ENCODE measurements around the gene GORAB.

Gene GORAB, protein sequence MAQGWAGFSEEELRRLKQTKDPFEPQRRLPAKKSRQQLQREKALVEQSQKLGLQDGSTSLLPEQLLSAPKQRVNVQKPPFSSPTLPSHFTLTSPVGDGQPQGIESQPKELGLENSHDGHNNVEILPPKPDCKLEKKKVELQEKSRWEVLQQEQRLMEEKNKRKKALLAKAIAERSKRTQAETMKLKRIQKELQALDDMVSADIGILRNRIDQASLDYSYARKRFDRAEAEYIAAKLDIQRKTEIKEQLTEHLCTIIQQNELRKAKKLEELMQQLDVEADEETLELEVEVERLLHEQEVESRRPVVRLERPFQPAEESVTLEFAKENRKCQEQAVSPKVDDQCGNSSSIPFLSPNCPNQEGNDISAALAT

DNA sequence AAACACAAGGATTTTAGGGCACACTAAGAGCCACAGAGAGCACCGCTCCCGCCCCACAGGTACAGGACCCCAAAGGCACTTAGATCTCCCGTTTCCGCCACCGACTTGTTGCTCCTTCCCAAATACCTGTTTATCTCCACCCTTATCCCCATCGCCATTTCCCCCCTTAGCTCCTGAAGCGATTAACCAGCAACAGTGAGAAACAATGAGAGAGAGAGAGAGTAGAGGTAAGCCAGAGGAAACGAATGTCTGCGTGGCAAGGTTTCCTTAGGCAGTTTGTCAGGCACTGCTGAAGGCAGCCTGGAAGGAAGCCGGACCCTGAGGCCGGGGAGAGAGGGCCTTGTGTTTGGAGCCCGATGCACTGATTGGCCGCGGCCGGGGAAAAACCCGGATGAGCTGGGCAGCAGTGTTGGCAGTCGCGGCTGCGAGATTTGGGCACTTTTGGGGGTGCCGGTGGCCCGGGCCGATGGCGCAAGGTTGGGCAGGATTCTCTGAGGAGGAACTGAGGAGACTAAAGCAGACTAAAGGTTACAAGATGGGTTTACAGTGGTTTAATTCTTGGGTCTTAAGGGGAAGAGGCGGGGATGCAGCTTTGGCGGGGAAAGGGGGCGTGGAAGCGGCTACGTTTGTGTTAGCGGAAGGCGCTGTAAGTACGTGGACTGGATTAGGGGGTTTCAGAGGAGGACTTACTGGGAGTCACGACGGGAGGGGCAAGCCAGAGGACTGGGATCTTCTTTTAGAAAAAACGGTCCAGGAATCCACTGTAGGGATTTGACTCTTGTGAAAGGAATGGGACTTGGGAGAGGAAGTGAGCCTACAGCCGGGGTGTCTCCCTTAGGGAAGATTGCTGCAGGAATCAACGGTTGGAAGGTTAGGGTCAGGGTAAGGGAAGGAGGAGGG lies at the start of gene GORAB:
Gene GORAB (plus strand): TSS at position 409 of the 900 bp plus-strand sequence. CDS start 58 bp downstream, at position 467.
- DNase-seq, result peak; percentile 87 to 89

DNA sequence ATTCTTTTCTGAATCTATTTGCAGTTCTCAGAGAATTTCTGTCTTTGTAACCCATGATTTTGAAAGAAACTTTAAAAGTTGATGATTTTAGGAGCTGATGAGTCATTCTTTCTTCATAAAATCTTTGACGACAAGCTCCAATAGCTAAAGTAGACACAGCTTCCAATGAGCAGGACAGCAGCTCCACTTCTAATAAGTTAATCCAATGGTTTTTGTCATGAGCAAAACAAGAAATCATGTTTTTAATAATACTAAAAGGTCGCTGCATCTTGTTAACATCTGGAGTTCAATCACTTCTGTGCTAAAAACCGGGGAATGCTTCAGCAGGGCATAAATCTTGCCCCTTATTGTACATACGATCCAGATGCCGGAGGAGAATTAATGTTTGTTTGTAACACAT lies 48.9 kb upstream of the GORAB start:
- no peak for DNase-seq

DNA sequence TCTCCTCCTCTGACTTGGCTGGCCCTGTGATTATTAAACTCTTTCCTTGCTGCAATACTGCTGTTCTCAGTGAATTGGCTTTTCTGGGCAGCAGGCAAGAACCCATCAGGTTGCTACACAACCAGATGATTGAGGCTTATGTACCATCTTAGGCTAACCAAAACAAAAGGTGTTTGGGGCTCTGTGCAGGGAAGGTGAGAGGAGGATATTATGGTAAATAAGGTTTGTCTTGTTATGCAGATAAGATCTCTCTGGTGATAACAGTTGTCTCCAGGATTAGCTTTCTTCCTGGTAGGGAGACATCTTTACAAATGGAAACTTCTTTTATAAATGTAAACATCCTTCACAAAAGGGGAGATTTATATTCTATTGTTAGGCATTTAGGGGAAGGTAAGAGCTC lies 44.5 kb upstream of the GORAB start:
- no peak for DNase-seq

DNA sequence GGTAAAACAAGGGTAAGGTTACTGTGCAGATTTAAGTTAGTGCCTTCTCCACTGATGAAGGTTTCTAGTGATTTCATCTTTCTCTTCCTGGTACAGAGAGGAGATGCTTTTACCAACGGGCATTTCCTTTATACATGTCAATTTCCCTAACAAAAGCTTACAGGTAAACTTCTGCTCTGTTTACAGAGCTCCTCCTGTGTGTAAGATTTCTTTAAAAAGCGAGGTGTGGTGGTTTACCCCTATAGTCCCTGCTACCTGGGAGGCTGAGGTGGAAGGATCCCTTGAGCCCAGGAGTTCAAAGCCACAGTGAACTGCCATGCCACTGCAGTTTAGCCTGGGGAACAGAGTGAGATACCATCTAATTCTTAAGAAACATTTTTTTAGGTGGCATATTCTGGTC lies 40.7 kb upstream of the GORAB start:
- DNase-seq, result no peak

DNA sequence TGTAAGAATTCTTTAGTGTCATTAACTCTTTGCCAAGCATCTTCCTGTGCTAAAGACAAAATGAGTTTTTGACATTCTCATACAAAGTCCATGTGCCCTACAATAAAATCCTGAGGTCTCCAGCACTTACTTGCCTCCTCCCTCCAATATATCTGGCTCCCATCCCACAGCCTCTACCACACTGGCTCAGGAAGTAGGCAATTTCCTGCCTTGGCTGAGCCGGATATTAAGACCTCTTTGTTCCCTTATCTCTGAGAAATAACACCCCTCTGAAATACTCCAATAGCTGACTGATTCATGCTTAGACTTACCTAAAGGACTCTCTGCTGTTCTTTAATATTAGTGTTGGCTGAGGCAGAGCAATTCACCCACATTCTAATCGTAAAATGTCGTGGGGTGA lies 37.6 kb upstream of the GORAB start:
- DNase-seq, result no peak

DNA sequence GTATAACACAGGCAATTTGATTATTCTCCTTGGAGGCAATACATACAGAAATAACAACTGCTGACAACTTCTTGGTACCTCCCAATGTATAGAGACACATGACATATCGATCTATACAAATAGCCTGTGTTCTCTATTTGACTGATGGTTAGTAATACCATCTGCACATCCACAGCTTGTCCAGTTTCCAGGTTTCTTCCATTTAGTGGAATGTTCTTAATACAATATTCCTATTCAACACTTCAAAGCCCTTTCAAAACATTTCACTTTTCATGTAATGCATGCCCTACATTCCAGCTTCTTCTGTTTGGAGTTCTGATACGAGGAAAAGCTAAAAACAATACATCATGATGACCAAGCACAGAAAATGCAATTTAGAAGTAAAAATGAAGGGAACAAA lies 37.0 kb upstream of the GORAB start:
- DNase-seq, result no peak

DNA sequence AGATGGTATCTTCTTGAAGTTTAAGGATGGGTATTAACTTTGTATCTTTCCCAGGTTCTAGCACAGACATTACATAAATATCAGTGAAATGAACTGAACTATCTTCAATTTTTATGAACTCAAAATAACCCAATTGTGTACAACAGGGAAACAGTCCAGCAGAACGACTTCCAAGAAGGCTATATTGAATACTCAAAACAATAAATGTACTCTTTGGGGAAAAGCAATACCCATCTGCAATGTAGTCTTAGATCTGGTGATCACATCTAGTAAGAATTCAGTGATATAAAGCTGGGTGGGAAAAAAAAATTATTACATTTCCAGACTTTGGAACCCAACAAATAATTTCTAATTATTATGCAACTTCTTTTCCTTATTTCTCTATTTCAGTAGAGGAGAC lies 33.1 kb upstream of the GORAB start:
- no peak for DNase-seq

DNA sequence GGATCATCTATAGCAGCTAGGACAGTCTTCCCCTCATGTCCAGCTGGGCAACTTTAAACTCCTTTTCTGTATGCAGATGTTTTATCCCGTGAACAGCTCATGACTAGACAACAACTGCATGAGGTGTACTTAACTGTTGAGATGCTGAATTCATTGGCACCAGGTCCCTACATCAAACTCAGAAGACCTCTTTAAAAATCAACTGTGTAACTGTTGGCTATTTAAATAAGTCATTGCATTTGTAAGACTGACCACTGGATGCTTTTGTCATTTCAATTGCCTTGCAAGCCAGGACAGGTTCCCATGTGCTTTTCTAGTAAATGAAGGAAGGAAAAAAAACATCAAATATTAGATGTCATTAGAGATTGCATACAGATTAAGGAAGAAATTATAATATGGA lies 28.3 kb upstream of the GORAB start:
- no peak for DNase-seq

DNA sequence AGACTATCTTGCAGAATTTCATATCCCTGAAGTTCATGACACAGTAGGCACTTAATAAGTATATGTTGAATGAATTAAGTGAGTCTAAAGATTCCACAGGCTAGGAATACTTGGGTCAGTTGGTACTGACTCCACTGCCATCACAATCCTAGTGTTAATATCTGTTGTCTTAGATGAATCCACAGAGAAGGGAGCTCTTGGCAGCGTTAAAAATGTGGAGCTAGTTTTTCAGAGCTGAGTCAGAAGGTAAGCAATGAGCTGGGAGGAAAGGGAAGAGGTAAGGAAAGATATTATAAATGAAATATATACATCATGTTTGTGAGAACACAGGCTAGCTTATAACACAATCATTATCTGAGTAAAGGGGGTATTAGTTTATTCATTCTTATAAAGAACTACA lies 21.8 kb upstream of the GORAB start:
- DNase-seq, result no peak

DNA sequence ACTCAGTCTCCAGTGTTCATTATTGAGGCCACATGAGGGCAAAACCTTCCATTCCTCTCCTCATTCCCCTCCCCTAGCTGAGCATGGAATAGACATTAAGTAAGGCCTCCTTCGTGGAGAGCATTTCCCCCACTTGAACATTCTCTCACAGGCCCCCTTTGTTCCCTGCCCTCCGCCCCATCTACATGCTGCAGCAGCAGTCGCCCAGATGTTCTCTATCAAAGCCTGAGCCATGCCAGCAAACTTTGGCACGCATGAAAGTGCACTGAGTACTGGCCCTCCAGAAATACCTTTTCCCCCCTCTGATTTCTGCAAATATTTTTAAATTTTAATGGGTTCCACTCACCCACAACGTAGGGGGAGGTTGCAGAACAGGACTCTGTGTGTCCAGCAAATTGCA lies 20.9 kb upstream of the GORAB start:
- DNase-seq, result no peak

DNA sequence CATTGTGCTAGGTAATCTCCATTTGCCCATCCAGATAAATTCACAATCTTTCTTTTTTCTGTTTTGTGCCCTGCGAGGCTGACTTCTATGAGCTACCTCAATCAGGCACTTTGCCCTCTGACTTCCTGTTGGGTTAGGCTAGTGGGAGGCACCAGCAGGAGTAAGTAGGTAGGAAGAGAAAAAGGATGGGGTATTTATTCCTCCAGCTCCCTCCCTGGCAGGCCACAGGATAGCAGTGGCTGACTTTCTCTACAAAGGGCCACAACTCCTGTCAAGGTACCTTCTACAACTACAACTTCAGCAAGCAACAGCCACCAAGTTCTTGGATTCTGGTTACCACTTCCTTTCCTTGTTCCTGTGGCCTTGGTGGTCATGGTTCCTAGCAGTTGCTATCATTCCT lies 18.8 kb upstream of the GORAB start:
- DNase-seq, result no peak

DNA sequence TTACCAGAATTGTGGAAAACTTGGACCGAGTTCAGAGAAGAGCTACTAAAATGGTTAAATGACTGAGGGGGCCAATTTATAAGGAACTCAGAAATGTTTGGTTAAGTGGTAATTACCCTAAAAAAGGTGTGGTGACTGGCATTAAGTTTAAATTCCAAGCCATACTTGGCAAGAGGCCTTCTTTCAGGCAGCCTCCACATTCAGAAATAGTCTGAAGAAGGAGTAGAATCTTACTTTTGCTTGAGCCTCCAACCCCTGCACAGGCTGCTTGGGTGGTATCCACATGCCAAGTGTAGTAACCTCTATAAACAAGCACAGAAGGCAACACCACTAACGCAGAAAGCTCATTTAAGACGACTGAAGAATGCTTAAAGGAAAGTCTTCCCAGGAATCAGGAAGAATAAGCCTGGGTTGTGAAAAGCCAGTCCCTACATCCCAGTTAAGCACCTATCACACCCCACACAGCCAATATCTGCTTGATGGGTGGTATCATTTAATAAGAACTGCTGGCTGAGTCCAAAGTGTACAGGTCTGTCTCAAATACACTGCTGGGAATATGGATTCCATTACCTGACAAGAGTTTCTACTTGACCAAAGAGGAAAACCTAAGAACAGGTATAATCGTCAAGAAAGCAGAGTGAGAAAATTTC lies 13.7 kb upstream of the GORAB start:
- DNase-seq, result no peak

DNA sequence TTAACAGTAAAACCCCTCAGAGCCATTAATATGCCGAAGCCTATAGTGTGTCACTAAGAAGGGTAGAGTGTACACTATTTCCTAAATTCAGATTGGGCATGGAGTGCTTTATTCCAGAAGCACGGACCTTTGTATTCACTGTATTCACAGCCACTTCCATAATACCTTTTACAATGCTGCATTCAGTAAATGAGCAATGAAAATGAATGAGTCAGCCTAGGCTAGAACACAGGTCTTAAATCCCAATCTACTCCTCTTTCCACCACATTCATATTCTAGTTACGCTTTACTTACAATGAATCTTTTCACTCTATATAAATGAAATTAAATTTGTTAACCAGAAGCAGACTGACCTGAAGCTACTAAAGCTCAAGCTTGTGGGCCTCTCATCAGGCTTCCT lies 13.0 kb upstream of the GORAB start:
- no peak for DNase-seq

DNA sequence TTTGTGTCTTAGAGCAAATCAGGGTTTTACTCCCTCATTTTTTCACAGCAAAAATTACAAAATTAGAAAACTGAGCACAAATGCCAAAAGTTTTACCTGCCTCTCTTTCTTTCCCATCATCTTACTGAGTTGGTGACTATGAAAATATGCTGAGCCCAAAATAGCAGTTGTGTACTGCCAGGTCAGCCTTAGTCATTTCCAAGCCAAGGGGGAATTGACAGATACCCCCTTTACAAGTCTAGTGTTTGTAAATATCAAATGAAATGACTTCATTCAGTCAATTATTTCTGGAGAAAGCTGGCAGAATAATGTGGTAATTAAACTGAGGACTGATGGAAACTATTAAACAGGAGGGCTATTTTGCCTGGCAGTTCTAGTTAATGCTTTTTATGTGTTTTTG lies 11.4 kb upstream of the GORAB start:
- DNase-seq, result no peak

DNA sequence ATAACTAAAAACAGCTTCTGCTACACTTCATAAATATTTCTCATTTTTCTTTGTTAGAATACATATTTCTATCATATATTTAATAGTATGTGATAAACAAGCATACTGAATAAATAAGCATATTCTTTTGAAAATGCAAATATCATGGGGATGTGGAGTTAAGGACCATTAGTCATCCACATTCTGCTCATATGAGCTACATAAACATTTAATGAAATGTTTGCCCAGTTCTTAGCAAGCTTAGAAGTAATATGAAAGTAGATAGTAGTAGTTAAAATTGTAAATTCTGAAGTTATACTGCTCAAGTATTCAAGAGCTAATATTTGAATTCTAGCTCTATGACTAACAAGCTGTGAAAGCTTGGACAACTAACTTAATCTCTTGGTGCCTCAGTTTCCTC lies 10.1 kb upstream of the GORAB start:
- no peak for DNase-seq

DNA sequence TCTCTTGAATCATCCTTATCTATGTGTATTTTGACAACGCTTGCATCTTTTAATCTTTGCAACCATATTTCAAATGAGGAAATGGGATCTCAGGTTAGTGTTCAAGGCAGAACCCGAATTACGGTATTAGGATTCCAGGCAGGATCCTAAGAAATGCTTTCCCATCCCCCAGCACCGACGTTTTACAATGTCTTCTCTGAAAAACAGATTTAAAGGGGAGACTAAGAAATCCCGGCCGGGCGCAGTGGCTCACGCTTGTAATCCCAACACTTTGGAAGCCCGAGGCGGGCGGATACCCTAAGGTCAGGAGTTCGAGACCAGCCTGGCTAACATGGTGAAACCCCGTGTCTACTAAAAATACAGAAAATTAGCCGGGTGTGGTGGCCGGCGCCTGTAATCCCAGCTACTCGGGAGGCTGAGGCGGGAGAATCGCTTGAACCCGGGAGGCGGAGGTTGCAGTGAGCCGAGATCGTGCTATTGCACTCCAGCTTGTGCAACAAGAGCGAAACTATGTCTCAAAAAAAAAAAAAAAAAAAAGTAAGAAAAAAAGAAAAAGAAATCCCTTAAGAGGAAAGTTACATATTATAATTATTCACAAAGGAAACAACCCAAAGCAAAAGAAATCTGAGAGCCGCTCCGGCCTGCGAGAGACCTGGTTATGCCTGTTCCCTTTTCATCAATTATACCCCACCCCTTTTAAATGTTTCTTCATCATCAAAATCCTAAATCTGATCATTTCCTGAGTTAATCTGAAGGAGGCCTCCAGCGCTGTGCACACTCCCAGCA lies 801 bp upstream of the GORAB start:
- DNase-seq, result peak in 1 of 2 donors; percentile 2

DNA sequence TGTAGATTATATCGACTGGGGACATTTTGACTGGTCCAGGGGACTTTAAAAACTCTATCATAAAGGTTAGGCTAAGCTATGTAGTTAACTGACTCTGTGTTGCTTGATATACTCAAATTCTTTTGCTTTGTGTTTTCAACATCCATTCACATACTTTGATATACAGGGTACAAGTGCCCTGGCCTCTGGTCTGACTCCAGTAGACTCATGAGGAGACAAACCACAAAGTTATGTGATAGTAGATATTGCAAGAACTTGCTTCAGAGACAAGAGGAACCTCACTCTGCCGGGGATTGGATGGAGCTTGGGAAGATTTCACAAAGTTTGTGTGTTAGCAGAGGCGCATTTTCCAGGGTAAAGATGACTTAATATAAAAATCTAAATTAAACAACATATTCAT lies 1.3 kb downstream of the GORAB start:
- DNase-seq, result no peak

DNA sequence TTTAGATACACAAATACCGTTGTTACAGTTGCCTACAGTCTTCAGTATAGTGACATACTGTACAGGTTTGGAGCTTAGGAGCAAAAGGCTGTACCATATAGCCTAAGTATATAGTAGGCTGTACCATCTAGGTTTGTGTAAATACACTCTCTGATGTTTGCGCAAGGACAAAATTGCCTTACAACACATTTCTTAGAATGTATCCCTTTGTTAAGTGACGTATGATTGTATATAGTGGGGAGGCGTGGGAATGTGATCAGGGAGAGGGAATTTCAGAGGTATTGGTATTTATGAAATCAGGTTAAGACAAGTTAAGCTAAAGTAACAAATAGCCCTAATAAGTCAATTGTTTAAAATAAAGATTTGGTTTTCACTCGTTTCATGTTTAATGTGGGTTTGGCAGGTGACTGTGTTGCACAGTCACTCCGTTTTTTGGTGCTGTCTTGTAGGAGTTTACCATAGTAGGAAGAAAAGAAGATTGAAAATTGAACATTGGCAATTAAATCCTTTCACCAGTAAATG lies 2.7 kb downstream of the GORAB start:
- DNase-seq, result no peak

DNA sequence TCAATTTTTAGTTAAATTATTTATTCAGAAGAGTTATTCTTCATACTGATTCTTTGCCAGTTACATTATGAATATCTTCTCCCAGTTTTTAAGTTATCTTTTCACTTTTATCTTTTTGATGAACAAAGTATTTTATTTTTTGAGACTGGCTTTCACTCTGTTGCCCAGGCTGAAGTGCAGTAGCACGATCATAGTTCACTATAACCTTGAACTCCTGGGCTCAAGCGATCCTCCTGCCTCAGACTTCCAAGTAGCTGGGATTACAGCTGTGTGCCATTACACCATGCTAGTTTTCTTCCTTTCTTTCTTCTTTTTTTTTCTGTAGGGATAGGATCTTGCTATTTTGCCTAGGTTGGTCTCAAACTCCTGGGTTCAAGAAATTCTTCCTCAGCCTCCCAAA lies 3.5 kb downstream of the GORAB start:
- no peak for DNase-seq

DNA sequence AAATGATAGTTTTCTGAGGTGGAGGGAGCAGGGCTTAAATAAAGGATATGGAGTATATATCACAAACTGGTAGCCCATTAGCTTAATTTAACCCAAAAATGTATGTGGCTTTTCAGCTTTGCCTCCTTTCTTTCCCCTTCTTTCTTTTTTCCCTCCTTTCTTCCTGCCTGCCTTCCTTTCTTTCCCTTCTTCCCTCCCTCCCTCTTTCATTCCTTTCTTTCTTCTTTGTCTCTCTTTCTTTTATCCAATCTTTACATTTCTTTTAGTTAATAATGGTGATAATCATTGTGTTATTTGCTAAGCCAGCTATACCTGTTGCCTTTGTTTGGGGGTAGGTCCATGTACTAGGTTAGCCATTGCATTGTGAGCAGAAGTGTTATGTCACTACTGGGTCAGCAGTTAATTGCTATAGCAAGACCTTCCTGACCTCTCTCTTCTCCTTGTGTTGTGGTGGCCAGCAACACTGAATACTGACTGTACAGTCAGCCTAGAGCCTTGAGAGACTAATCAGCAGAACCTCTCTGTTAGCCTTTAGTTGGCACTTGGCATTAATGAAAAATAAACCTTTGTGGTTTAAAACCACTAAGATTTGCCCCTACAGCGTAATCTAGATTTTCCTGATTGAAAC lies 5.1 kb downstream of the GORAB start:
- no peak for DNase-seq

DNA sequence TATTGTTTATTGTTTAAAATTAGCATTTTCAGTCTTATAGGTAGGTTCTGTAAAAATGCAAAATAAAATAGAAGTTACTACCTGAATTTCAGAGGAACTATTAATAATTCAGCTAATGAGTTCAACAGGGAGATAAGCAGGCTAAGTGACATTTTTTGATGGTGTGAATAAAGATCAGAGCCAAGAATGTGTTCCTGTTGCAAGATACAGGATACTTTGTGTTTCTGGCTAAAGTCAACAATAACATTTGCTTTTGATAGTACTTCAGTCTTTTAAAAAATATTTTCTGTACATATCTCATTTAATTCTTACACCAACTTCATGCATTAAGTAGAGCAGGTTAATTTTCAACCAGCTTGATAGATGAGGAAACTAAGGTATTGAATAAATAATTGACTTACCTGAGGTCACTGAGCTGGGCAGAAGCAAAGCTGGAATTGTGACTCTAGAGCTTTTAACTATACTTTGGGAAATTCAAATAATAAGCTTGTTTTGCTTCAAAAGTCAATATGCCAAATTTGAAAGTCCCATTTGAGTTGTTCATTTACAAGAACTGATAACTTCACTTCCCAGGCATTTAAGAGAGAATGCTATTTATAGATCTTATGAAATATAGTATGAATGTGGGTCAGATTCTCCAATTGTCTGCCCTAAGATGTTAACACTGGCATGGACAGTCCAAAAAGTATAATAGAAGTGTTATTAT lies 6.0 kb downstream of the GORAB start:
- DNase-seq, result no peak

DNA sequence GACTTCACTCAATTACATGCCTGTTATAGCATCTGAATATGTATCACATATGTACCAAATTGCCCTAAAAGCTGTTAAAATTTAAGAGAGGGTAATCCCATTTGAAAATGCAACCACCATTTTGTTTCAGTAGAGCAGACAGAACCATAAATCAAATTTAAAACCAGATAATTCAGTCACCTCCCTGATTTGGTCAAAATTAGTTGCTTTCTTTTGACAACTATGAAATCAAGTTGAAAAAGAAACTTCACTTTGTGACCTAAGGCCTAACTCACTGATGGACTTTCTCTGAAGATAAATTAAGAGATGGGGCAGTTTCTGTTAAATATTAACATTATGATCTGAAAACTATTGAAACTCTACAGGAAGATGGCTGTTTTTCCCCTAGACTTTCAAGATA lies 6.7 kb downstream of the GORAB start:
- no peak for DNase-seq

All from CD4-positive, alpha-beta T cell treated with Interleukin-1 beta for 1 hour (primary cell).